Ishikawa (cell line): ENCODE results near the gene CPA3.

Experiments
- CEBPB ChIP-seq: IDR thresholded peaks from 2 replicates; pipeline ENCODE4 v1.6.1; 2012
- CREB1 ChIP-seq: IDR thresholded peaks from 2 replicates; pipeline ENCODE4 v1.6.1; 2012; ENCODE audit warnings: low read depth
- EGR1 ChIP-seq: IDR thresholded peaks from 2 replicates; pipeline ENCODE4 v1.6.1; 2012
- EP300 ChIP-seq: IDR thresholded peaks from 2 replicates; pipeline ENCODE4 v1.6.1; 2012; ENCODE audit warnings: borderline replicate concordance
- FOXM1 ChIP-seq: IDR thresholded peaks from 2 replicates; pipeline ENCODE4 v1.6.1; 2012; ENCODE audit warnings: low read depth, borderline replicate concordance
- NFIC ChIP-seq: IDR thresholded peaks from 2 replicates; pipeline ENCODE4 v1.6.1; 2012
- RAD21 ChIP-seq: IDR thresholded peaks from 2 replicates; pipeline ENCODE4 v1.6.1; 2012; ENCODE audit warnings: low read depth
- REST ChIP-seq: IDR thresholded peaks from 2 replicates; pipeline ENCODE4 v1.6.1; 2012; ENCODE audit warnings: low read depth, mild to moderate bottlenecking
- TAF1 ChIP-seq: IDR thresholded peaks from 2 replicates; pipeline ENCODE4 v1.6.1; 2012; ENCODE audit warnings: low read depth, mild to moderate bottlenecking
- TCF12 ChIP-seq: IDR thresholded peaks from 2 replicates; pipeline ENCODE4 v1.6.1; 2012; ENCODE audit warnings: low read depth
- TEAD4 ChIP-seq: IDR thresholded peaks from 2 replicates; pipeline ENCODE4 v1.6.1; 2012
- YY1 ChIP-seq: IDR thresholded peaks from 2 replicates; pipeline ENCODE4 v1.6.1; 2012; ENCODE audit warnings: low read depth
- ZBTB7A ChIP-seq: IDR thresholded peaks from 2 replicates; pipeline ENCODE4 v1.6.1; 2012; ENCODE audit warnings: low read depth
- TF ChIP-seq, protein P1 (sequence below): IDR thresholded peaks from 2 replicates; pipeline ENCODE4 v1.6.1; 2012
- TF ChIP-seq, protein P2 (sequence below): IDR thresholded peaks from 2 replicates; pipeline ENCODE4 v1.6.1; 2012

The CPA3 gene

DNA sequence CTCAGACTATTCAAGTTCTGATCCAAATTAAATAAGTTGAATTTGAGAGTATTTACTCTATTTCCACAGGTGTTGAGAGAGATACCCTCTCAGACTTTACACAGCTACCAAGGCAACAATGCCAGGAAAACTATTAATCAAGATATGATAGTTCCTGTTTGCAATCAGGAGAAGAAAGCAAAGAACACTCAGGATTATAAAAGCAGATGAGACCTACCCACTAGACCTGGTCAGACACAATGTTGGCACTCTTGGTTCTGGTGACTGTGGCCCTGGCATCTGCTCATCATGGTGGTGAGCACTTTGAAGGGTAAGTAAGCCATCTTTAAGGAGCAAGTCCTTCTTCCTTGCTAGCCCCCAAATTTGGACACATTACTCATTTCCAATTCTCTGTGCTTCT is 37.5 kb upstream of the CPA3 start, which contains the start of gene CPB1:
TSS of gene CPB1 (plus strand) at position 227 of the 400 bp plus-strand sequence. CDS start at position 240, 13 bp downstream.
- TF ChIP-seq RAD21 (no peak), NFIC (no peak), CREB1 (no peak), YY1 (no peak), FOXM1 (no peak), EGR1 (no peak), ZBTB7A (no peak), CEBPB (no peak), TCF12 (no peak), TAF1 (no peak), TEAD4 (no peak), EP300 (no peak), REST (no peak)
- TF ChIP-seq, protein P1, sequence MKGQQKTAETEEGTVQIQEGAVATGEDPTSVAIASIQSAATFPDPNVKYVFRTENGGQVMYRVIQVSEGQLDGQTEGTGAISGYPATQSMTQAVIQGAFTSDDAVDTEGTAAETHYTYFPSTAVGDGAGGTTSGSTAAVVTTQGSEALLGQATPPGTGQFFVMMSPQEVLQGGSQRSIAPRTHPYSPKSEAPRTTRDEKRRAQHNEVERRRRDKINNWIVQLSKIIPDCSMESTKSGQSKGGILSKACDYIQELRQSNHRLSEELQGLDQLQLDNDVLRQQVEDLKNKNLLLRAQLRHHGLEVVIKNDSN: no peak
- TF ChIP-seq, protein P2, sequence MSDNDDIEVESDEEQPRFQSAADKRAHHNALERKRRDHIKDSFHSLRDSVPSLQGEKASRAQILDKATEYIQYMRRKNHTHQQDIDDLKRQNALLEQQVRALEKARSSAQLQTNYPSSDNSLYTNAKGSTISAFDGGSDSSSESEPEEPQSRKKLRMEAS: no peak

GRCh38 chr3:148828136-148828690 is 36.9 kb upstream of the CPA3 start:
- TF ChIP-seq FOXM1 (no peak), EP300 (no peak), TEAD4 (no peak), REST (no peak), RAD21 (no peak), TAF1 (no peak), CREB1 (no peak), EGR1 (no peak), NFIC (no peak), ZBTB7A (no peak), CEBPB (no peak)
- TF ChIP-seq, protein P2: no peak
- TF ChIP-seq, protein P1: no peak

DNA sequence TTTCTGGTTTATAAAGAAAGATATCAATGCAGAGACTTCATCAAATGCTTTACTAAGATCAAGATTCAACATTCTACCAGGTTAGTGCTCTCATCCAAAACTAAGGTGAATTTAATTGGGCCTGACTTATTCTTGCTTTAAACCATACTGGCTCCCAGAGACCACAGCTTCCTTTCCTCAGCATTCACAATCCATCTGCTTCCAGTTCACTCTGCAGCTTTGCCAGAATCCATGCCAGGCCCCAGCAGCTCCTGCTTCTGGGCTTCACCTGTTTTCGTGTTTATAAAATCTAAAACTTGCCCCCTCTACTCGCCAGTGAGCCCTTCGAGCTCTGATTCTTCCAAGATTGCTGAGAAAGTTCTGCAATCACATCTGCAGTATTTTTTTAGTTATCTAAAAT is 35.2 kb upstream of the CPA3 start:
- TF ChIP-seq ZBTB7A (no peak), YY1 (no peak), CEBPB (no peak), CREB1 (no peak), RAD21 (no peak), TEAD4 (no peak), TAF1 (no peak), TCF12 (no peak), FOXM1 (no peak), EGR1 (no peak), NFIC (no peak), EP300 (no peak), REST (no peak)
- TF ChIP-seq, protein P2: no peak
- TF ChIP-seq, protein P1: no peak

DNA sequence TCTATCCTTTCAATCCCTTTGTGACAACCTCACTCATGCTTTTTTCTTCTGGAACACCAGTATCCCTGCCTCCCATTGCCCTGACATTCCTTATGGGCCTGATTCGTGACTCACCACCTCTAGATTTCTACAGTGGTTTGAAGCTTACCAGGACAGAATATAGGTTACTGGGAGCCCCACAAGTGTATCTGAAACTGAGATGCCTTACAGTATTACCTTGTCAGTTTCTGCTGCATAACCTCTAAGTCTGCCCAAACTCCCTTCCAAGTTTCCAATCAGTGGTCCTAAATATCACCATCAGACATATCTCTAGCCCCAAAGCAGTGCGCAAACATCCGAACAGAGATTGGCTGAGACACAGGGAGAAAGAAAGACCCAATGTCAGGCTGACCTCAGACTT is 31.9 kb upstream of the CPA3 start:
- no peak for TF ChIP-seq EP300
